GM12878 (cell line): Measurements from ENCODE around the gene HDHD2. TPM values are rescaled to one million over a fixed set of nuclear protein-coding genes. Genes with fewer than 3 reads are reported as not detected.
"Not testable (repeated sequence)": the region's sequence is repeated elsewhere in the genome, so short reads cannot be mapped to it uniquely, and the experiment has no call there.

ENCODE experiments used
- ATAC-seq: fragments of 200-7000 bp; cut with Tn5 transposase; 3 replicates; pipeline ENCODE4 v1.9.1; 2020; ENCODE audit warnings: mild to moderate bottlenecking, moderate library complexity
- BruUV-seq: library from RNA; stranded (reverse); fragments of 400-500 nt; replicated peaks from 2 replicates; lab custom pipeline; 2021; lab: Mats Ljungman, UMichigan
- CTCF ChIA-PET: fragments of 300-600 bp; sonication (Branson Sonifier 250); formaldehyde crosslinking; extraction: SDS; loops from one replicate; lab custom pipeline; 2021; ENCODE audit warnings: inconsistent platforms; lab: Yijun Ruan, JAX
- POLR2A ChIA-PET: fragments of 350-600 bp; formaldehyde crosslinking; extraction: SDS; loops from one replicate; lab custom pipeline; 2021; ENCODE audit warnings: inconsistent platforms; lab: Charles Lee
- RAD21 ChIA-PET: fragments of 300-600 bp; sonication (Branson Sonifier 250); formaldehyde crosslinking; loops from one replicate; lab custom pipeline; 2023; ENCODE audit warnings: antibody characterized with exemption; ENCODE audit not compliant: unreplicated experiment; lab: Charles Lee
- SMC1A ChIA-PET: fragments of 300-600 bp; sonication (Branson Sonifier 250); formaldehyde crosslinking; loops from one replicate; lab custom pipeline; 2023; ENCODE audit not compliant: unreplicated experiment, uncharacterized antibody; lab: Charles Lee
- DNase-seq: peaks from one replicate; pipeline ENCODE4 v3.0.0-alpha.2; 2011; ENCODE audit warnings: low read depth, low spot score
- FAIRE-seq: peaks from 3 replicates; lab custom pipeline; 2011; peaks lifted over from hg19 to GRCh38; lab: Jason Lieb, UNC
- H2AFZ ChIP-seq: 2 replicates; pipeline ENCODE4 v1.6.0; 2011; ENCODE audit warnings: low read depth, low read length, control low read depth; ENCODE audit not compliant: control insufficient read depth
- H3K27ac ChIP-seq: 2 replicates; pipeline ENCODE4 v1.5.1; 2011; ENCODE audit warnings: control low read depth; ENCODE audit not compliant: control insufficient read depth, insufficient read depth
- H3K27me3 ChIP-seq, 2 experiments: replicated peaks in 1 of 2; 2 replicates each; pipeline versions ENCODE4 v1.6.0 to v1.6.1; 2011; ENCODE audit warnings: low read length in 1 of 2; ENCODE audit not compliant: control insufficient read depth in 2 of 2, insufficient read depth in 2 of 2
- H3K36me3 ChIP-seq, 2 experiments: 2 replicates each; pipeline ENCODE4 v1.5.1; 2011; ENCODE audit warnings: low read length in 1 of 2; ENCODE audit not compliant: control insufficient read depth in 2 of 2, insufficient read depth in 2 of 2
- H3K4me1 ChIP-seq: 2 replicates; pipeline ENCODE4 v1.6.1; 2011; ENCODE audit warnings: mild to moderate bottlenecking, low read length, moderate library complexity, mixed read lengths; ENCODE audit not compliant: control insufficient read depth, insufficient read depth
- H3K4me2 ChIP-seq: 2 replicates; pipeline ENCODE4 v1.6.0; 2011; ENCODE audit warnings: control low read depth; ENCODE audit not compliant: control insufficient read depth, insufficient read depth
- H3K4me3 ChIP-seq: fragments of 200-600 bp; sonication (generic); 2 replicates; pipeline ENCODE4 v1.5.1; 2016
- H3K79me2 ChIP-seq: 2 replicates; pipeline ENCODE4 v1.6.0; 2011; ENCODE audit warnings: low read length; ENCODE audit not compliant: control insufficient read depth, insufficient read depth
- H3K9ac ChIP-seq: 2 replicates; pipeline ENCODE4 v1.8.0; 2011; ENCODE audit warnings: low read length, control low read depth, mixed read lengths; ENCODE audit not compliant: control insufficient read depth, insufficient read depth
- H3K9me3 ChIP-seq: replicated peaks from 3 replicates; pipeline ENCODE4 v1.5.1; 2011; ENCODE audit warnings: mild to moderate bottlenecking, low read length; ENCODE audit not compliant: control insufficient read depth, insufficient read depth
- H4K20me1 ChIP-seq: 2 replicates; pipeline ENCODE4 v1.6.0; 2011; ENCODE audit not compliant: control insufficient read depth, insufficient read depth
- CBX5 ChIP-seq: sonication (generic); IDR thresholded peaks from 2 replicates; pipeline ENCODE4 v1.6.1; 2016; ENCODE audit warnings: low read depth, moderate library complexity, mild to moderate bottlenecking, inconsistent platforms
- CEBPZ ChIP-seq: fragments of 150-350 bp; IDR thresholded peaks from 2 replicates; pipeline ENCODE4 v1.6.1; 2016; ENCODE audit warnings: low read depth, low read length
- CUX1 ChIP-seq: IDR thresholded peaks from 2 replicates; pipeline ENCODE4 v1.6.1; 2012; ENCODE audit warnings: improper control_type of control experiment, low read depth, low read length; ENCODE audit not compliant: insufficient replicate concordance
- SPI1 ChIP-seq: IDR thresholded peaks from 2 replicates; pipeline ENCODE4 v1.6.1; 2011; ENCODE audit warnings: low read depth, mild to moderate bottlenecking, low read length, moderate library complexity, borderline replicate concordance; ENCODE audit not compliant: insufficient read depth
- YY1 ChIP-seq: IDR thresholded peaks from 2 replicates; pipeline ENCODE4 v1.6.1; 2011; ENCODE audit warnings: low read depth, mild to moderate bottlenecking, low read length
- WGBS: methylation state at CpG from one replicate; pipeline ENCODE4 v1.1.6; 2016; ENCODE audit warnings: low lambda C conversion rate; ENCODE audit not compliant: insufficient replicate concordance, insufficient coverage; ENCODE audit errors: missing lambda C conversion rate; 5-methylcytosine and 5-hydroxymethylcytosine counted together
- in situ Hi-C: fragments of 300-500 bp; cut with MboI; formaldehyde crosslinking; loops from 9 replicates; pipeline ENCODE4 v1.14.3; 2018; ENCODE audit warnings: mixed read lengths
- intact Hi-C: fragments of 100-400 bp; cut with micrococcal nuclease; formaldehyde crosslinking; loops from one replicate; pipeline ENCODE4 v1.14.2; 2022; ENCODE audit not compliant: unreplicated experiment
- polyA plus RNA-seq, 11 experiments: library from polyadenylated mRNA; depleted of rRNA in 4 of 11; unstranded in 6 of 11; stranded (reverse) in 5 of 11; fragments of >200 nt; fragmentation: Nextera tagmentation in 4 of 11; fragmentation: Illumina TruSeq in 1 of 11; extraction: Ambion mirVana in 4 of 11; extraction: Trizol in 1 of 11; gene quantifications; 1 replicate in 1 of 11; 2 replicates in 10 of 11; pipeline versions ENCODE4 v1.2.1 to v1.2.3, GENCODE V29; 2011 to 2016; ENCODE audit warnings: inconsistent platforms in 2 of 11, missing spikeins in 2 of 11, low read depth in 1 of 11
- total RNA-seq, 4 experiments: library from RNA; depleted of rRNA in 3 of 4; stranded (reverse); fragments of >200 nt in 3 of 4; fragmentation: Illumina TruSeq in 1 of 4; extraction: Trizol in 1 of 4; gene quantifications; 2 replicates each; pipeline versions ENCODE4 v1.2.1 to v1.2.3, GENCODE V29; 2013 to 2021

HDHD2 gene
- total and polyA plus RNA-seq, 10 of the 15 experiments (the other 5 are each of a cell fraction or from before 2014, with no cell fraction given): 4.6 to 29.1 (median 17.7) TPM

GRCh38 chr18:47184419-47185050, 34.2 kb upstream of the HDHD2 start:
- peaks cover 8% of the 10 kb centered on the region; the same call in 2 of the 3 replicates for H3K9me3 ChIP-seq
- ATAC-seq (no peak), DNase-seq (no peak), FAIRE-seq (no peak)
- RAD21 ChIA-PET: no interaction called here
- H4K20me1 ChIP-seq: no peaks in the 10 kb centered on the region
- no peak overlapping the region for H3K9ac ChIP-seq
- no peaks in the 10 kb centered on the region for H3K4me1 ChIP-seq
- no peak overlapping the region for H3K4me3 ChIP-seq
- BruUV-seq: no TSS peak
- POLR2A ChIA-PET: no interaction called here
- 49% methylated on average over 5 of the region's 5 CpGs for WGBS
- H3K4me2 ChIP-seq: no peak overlapping the region
- TF ChIP-seq SPI1 (peak; percentile 7; the same call in 1 of the 2 replicates), YY1 (0 out of 2 replicates have a peak, but pooled peaks have one; percentile 24), CUX1 (no peak), CEBPZ (peak; percentile 74), CBX5 (peak; percentile 72; the same call in 1 of the 2 replicates)
- no peaks in the 10 kb centered on the region for H3K36me3 ChIP-seq
- CTCF ChIA-PET: no interaction called here
- SMC1A ChIA-PET: no interaction called here
- H3K27me3 ChIP-seq: no peaks in the 10 kb centered on the region
- no peak overlapping the region for H3K27ac ChIP-seq
- no peaks in the 10 kb centered on the region for H3K79me2 ChIP-seq
- H2AFZ ChIP-seq: no peak overlapping the region
- intact Hi-C loops: no loop called here
- in situ Hi-C loops: no loop called here

GRCh38 chr18:47182156-47182555, 31.9 kb upstream of the HDHD2 start:
- SMC1A ChIA-PET: interaction anchor here (0.6 kb wide), 1 partner anchor 10 kb away, joined by 4 read pairs; no protein-coding TSS in a partner anchor
- in situ Hi-C loops, H3K27ac ChIP-seq, H3K9me3 ChIP-seq, H3K79me2 ChIP-seq, H3K9ac ChIP-seq, BruUV-seq, FAIRE-seq, H3K4me2 ChIP-seq, DNase-seq, H2AFZ ChIP-seq, H3K36me3 ChIP-seq, CTCF ChIA-PET, H4K20me1 ChIP-seq, H3K4me1 ChIP-seq, POLR2A ChIA-PET, ATAC-seq, intact Hi-C loops, H3K27me3 ChIP-seq, RAD21 ChIA-PET, H3K4me3 ChIP-seq: not testable (repeated sequence)
- 19% methylated on average over 5 of the region's 5 CpGs for WGBS
